ENCODE data around the gene CCDC9.
"Not testable (repeated sequence)": the region's sequence is repeated elsewhere in the genome, so short reads cannot be mapped to it uniquely, and the experiment has no call there.

The CCDC9 gene

DNA sequence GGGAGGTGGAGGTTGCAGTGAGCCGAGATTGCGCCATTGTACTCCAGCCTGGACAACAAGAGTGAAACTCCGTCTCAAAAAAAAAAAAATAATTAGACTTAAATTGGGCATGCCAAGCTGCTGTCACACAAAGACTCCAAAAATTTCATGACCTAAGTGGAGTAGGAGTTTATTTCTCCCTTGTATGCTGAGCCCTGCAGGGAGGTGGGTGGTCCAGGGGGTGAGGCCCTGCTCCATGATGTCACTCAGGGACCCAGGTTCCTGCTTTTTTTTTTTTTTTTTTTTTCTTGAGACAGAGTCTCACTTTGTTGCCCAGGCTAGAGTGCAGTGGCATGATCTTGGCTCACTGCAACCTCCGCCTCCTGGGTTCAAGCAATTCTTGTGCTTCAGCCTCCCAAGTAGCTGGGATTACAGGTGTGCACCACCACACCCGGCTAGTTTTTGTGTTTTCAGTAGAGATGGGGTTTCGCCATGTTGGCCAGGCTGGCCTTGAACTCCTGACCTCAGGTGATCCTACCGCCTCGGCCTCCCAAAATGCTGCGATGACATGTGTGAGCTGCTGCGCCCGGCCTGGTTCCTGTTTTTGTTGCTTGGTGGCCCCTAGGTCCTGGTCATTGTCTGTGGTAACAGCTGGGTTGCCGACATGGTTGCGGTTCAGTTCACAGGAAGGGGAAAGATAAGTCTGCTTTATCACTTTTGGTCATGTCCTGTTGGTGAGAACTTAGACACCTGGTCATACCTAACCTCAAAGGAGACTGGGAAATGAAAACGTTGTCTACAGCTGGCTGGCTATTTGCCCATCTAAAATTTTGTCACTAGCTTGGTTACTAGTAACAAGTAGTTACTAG, 5.8 kb downstream of the CCDC9 start:
- DNase-seq (ENCODE audit: low read depth) = not testable (repeated sequence)

DNA sequence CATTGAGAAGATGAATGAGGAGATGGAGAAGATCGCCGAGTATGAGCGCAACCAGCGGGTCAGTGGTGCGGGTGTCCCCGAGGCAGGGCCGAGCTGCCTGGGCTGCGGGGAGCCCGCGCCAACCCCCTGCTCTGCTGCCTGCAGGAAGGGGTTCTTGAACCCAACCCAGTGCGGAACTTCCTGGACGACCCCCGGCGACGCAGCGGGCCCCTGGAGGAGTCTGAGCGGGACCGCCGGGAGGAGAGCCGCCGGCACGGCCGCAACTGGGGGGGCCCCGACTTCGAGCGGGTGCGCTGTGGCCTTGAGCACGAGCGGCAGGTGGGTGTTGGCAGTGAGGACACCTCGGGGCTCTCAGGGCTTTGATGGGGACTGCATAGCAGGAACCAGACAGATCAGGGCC, 8.3 kb downstream of the CCDC9 start:
- DNase-seq (ENCODE audit: low read depth) = no peak

DNA sequence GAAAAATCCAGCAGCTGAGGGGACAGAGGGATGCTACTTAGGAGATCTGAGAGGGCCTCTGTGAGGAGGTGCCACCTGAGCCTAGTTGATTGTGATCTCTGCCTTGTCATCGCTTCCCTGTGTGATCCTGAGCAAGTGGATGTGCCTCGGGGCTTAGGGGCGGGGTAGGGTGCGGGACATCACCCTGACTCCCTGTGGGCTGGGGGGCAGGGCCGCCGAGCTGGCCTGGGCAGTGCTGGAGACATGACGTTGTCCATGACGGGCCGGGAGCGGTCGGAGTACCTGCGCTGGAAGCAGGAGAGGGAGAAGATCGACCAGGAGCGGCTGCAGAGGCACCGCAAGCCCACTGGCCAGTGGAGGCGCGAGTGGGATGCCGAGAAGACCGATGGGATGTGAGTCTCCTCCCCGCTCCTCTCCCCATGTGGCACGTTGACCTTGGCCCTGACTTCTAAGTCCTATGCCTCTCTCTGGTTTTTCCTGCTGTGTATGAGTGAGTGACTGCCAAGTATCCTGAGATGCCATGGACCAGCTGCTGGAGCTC, 10.1 kb downstream of the CCDC9 start:
- DNase-seq (ENCODE audit: low read depth) = no peak

DNA sequence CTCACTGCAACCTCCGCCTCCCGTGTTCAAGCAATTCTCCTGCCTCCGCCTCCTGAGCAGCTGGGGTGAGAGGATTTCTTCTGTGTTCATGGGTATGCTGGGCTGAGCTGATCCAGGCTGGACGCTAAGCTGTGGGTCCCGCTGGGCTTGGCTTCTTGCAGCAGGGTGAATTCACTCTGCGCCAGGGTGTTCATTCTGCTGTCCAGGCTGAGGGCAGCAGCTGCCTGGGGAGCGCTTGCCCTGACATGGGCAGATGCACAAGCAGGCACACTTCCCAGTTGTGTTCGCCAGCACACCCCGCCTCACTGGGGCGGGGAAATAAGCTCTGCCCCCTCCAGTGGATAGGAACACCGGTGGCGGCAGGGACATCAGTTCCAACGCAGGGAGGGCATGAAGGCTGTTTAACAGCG, 11.0 kb downstream of the CCDC9 start:
- DNase-seq (ENCODE audit: low read depth) = no peak

DNA sequence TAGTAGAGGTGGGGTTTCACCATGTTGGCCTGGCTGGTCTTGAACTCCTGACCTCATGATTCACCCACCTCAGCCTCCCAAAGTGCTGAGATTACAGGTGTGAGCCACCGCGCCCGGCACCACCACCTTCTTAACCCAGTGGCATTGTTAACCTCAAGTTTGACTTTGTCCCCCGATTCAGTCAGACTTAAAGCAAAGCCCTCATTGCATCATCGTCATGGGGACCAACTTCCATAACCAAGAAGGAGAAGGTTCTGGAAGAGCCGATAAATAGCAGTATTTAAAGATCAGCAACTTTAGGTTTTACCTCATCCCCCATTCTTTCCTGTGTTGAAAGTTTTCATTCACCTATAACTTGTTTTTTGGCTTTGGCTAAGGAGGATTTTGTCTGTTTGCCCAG, 11.7 kb downstream of the CCDC9 start:
- no peak for DNase-seq (ENCODE audit: low read depth)

DNA sequence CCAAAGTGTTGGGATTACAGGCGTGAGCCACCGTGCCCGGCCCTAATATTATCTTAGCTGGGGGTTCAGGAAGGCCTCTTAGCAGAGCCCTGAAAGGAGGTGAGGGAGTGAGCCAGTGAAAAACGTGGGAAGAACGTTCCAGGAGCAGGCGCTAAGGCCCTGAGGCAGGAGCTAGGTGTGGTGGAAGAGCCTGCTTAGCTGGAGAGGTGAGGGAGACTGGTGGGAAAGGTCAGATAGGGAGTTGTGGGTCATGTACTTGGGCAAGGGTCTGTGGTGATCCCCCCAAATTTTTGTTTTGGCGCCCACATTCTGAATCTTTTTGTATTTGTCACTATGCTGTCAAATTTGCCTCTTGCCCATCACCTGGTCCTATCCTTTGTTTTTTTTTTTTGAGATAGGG, 13.3 kb downstream of the CCDC9 start:
- no peak for DNase-seq (ENCODE audit: low read depth)

DNA sequence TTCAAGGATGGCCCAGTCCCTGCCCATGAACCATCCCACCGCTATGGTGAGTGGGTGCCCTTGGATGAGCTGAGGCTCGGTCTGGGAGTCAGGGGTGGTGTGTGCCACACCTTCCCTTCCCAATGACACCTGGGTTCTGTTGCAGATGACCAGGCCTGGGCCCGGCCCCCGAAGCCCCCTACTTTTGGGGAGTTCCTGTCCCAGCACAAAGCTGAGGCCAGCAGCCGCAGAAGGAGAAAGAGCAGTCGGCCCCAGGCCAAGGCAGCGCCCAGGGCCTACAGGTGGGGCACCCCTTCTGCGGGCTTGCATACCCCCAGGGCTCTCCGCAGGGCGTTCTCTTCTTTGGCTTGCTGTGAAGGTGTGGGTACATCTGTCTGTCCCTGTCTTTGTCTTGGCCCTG, 14.1 kb downstream of the CCDC9 start:
- DNase-seq (ENCODE audit: low read depth) = no peak

DNA sequence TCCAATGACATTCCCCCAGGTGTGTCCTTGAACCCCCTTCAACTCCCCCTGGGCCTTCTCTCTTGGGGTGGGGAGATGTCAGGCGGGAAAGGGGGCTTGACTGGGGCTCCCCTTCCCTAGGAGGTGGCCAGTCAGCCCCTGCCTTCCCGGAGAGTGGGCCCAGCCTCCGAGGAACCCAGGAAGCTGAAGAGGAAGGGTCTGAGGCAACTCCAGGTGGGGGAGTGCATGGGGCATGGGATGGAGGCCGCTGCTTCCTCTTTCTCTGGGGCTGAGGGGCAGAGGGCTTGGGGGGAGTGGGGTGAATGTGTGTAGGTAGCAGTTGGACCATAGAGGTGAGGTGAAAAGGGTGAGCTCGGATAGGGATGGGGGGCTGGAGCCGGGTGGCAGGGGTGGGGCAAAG, 15.6 kb downstream of the CCDC9 start:
- DNase-seq (ENCODE audit: low read depth) = no peak

DNA sequence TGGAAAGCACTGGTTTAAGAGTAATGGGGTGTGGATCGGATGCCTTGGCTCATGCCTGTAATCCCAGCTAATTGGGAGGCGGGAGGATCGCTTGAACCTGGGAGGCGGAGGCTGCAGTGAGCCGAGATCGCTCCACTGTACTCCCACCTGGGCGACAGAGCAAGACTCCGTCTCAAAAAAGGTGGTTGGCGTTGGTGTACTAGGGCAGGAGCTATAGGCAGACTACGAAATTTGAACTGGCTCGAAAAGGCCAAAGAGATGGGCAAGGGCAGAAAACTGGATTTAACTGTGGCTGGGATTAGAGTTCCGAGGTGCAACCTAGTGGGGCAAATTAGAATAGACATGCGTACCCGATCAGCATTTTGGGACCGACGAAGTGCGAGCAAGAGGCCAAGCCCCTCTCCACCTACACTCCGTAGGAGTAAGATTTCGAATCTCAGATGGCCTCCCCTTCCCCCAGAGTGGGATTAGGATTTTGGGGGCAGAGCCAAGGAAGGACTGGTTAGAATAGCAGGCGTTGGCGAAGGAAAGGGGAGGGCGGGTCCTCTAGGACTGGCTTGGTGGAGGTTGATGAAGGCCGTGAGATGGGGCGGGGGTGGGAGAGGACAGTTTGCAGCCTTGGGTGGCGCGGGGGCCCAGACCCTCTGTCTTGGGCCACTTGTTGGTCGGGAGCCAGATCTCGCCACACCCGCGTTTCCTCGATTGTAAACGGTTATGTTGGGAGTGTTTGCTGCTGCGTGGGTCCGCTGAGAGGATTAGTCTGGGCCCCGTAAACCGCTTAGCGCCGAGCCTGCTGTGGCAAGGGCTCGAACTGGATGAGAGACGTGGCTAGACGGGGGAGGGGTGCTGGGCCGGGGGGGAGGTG, 16.4 kb downstream of the CCDC9 start:
- peak; percentile 36 for DNase-seq (ENCODE audit: low read depth)

DNA sequence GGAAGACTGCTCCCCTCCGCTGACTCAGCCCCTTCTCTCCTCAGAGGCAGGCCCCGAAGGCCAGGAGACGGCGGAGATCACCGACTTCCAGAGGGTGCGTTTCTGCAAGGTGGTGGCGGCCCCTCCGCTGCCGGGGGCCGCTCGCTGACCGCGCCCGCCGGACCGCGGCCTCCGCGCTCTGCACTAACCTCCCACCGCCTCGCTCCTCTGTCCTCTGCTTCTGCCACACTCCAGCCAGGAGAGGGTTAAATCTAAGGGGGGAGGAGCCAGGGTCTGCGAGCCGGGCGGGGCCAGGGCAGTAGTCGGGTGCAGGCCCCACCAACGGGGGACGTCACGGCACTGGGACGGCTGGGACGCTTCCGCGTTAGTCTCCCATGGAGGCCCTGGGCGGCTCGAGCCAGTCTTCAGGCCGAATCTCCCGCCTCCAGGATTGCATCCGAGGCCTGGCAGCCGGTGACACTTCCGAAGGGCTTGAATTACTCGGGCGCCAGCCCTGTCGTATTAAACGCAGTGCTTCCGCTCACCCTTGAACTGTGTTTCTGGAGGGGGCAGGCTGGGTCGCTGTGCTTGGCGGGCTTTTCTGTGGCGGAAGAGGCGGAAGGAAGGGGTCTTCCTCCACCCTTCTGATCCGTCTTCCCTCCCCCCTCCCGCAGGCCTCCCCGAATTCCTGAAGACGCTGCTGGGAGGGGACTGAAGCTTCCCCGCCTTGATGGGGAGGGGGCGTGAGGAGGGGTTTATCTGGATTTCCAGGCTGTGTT, 17.2 kb downstream of the CCDC9 start:
- DNase-seq (ENCODE audit: low read depth) = peak; percentile 63

DNA sequence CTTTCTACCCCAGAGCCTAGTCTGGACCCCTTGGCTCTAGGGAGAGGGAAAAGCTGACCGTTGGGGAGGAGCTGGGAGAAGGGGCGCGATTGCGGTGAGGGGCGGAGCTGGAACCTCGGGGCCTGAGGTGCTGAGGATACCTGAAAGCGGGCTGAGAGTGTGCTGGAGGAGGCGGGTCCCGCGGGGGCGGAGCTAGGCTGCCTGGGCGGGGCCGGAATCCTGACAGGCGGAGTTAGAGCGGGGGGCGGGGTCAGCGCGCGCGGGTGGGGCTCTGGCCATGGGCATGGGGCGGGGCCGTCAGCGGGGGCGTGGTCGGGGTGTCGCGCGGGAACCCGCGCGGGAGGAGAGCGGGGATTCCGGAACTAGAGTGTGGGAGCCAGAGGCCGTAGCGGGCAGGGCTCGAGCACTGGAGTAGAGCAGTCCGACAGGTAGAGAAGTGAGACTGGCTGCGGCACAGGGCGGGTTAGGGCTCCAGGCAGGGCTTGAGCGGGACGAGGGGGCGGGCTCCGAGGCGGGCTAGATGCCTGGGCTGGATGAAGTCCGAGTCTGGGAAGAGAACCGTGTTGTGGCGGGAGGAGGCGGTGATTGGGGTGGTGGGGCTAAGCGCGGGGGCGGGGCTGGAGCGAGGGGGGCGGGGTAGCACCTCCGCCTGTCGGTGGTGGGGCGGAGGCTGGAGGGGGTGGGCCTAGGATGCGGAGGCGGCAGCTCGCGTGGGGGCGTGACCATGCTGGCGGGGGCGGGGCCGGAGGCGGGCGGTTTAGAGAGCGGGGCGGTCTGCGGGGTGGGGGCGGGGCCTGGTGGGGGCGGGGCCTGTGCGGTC, 18.0 kb downstream of the CCDC9 start, which contains the start of gene INAFM1:
INAFM1 (plus strand) TSS at position 815 of the 820 bp plus-strand sequence. CDS start 35 bp downstream, outside the sequence.
- peak; percentile 47 for DNase-seq (ENCODE audit: low read depth)

DNA sequence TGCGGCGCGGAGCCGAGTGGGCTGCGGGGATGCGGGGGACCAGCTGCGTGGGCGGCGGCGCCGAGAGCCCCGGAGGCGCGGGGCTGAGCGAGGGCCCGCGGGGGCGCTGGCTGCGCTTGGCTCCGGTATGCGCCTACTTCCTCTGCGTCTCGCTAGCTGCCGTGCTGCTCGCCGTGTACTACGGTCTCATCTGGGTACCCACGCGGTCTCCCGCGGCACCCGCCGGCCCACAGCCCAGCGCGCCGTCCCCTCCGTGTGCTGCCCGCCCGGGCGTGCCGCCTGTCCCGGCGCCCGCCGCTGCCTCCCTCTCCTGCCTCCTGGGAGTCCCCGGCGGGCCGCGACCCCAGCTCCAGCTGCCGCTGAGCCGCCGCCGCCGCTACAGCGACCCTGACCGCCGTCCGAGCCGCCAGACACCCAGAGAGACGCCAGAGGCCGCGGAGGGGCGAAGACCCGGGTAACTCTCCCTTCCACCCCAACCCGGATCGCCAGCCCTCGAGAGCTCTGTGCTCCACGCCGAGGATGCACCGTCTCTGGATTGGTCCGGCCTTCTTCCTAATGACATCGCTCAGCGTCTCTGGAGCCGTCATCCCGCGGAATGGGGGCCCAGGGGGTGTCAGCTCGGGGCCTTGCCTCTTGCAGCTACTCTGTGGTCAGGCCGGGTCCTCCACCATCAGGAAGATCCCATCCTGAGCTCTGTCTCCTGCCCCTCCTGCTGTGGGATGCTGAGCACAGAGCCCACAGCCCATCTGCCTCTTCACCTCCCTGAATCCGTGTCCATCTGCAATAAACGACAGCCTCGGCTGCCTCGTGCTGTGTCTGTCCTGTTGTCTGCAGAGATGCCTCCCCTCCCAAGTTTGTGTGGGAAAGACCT, 18.8 kb downstream of the CCDC9 start:
- DNase-seq (ENCODE audit: low read depth) = no peak

DNA sequence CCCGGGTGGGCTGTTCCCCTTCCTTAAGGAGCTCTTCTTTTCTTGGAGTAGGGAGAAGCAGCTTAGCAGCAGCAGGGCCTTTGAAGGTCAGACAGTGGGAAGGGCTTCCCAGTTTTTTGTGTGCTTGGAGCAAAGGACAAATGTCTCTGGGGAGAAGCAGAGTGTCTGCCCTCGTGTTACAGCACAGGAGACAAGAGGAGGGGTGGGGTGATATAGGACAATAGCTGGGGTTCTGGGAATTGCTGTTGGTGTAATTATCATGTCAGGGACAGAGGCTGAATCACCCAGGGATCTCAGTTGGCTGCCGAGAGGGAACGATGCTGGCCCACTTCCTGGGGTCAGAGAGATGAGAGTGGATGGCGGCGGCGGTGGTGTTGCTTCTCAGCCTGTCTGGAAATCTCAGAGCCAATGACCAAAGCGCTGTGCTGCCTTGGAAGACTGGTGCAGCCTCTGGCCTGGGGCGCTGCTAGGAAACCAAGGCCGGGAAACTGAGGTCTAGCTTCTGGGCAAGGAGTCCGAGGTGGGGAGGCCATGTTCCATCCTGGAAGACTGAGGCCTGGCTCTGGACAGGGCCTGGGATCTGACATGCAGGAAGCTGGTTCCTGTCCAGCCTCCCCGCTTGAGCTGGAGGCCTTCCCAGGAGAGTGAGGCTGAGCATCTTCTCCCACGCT, 19.6 kb downstream of the CCDC9 start:
- no peak for DNase-seq (ENCODE audit: low read depth)

DNA sequence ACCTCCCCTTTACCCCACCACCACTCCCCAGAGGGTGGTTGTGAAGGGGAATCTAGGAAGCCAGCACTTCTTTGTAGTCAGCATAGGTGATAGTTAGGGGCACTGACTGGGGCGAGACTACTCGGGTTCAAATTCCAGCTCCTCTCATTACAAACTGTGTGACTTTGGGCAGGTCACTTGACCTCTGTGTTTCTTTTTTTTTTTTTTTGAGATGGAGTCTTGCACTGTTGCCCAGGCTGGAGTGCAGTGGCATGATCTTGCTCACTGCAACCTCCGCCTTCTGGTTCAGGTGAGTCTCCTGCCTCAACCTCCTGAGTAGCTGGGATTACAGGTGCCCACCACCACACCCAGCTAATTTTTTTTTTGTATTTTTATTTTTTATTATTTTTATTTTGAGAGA, 20.2 kb downstream of the CCDC9 start:
- not testable (repeated sequence) for DNase-seq (ENCODE audit: low read depth)

DNA sequence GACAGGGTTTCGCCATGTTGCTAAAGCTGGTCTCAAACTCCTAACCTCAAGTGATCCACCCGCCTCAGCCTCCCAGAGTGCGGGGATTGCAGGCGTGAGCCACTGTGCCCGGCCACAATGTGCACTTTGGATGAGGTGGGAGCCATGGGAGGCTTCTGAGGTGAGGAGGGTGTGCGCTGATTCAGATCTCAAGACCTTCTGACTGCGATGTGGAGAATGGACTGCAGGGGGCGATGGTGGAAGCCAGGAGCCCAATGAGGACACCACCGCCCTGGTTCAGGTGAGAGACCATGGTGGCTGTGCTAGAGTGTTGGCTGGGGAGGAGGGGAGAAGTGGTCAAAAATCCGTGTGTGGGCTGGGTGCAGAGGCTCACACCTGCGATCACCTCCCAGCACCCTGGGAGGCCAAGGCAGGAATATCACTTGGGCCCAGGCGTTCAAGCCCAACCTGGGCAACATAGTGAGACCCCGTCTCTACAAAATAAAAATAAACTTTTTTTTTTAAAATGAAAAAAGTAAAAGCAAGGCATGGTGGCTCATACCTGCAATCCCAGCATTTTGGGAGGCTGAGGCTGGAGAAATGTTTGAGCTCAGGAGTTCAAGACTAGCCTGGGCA, 24.0 kb downstream of the CCDC9 start:
- no peak for DNase-seq (ENCODE audit: low read depth)

DNA sequence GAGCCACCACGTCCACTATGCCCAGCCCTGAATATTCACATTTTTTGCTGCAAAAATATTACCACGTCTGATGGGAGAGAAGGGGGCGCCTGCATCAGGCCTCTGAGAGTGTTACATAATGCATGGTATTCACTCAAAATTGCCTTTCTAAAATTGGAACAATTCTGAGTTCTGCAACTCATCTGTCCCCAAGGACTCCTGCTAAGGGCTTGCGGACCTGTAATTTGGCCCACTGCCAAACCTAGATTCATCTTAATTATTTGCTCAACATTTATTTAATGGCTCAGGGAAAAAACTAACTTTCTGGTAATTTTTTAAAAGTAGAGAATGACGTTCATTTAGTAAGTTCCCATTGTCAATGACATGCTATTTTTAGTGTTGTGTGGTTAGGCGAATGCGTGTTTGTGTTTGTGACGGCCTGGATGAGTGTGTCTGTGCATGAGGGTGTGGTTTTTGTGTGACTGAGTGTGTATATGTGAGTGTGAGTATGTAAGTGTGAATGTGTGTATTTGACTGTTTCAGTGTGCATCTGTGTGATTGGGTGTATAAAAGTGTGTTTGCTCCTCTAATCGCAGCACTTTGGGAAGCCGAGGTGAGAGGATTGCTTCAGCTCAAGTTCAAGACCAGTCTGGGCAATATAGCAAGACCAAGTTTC, 27.2 kb downstream of the CCDC9 start:
- DNase-seq (ENCODE audit: low read depth) = no peak

DNA sequence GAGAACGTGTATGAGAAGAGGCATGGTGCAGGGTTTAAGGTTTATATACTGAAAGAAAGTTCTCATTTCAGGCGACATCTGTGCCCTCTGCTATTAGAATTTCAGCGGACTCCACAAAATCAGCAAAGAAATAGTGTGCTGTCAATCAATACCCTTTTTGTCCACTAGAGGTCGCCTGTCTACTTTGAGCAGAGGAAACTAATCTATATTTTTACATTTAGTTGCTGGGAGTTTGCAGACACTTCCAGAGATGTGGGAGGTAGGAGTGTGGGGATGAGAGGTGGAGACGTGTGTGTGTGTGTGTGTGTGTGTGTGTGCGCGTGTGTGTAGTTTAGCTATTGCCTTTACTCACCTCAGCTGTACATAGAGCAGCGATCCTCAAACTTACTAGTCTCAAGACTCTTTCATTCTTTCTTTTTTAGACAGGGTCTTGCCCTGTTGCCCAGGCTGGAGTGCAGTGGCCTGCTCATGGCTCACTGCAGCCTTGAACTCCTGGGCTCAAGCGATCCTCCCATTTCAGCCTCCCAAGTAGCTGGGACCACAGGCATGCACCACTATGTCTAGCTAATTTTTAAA, 28.1 kb downstream of the CCDC9 start:
- no peak for DNase-seq (ENCODE audit: low read depth)

DNA sequence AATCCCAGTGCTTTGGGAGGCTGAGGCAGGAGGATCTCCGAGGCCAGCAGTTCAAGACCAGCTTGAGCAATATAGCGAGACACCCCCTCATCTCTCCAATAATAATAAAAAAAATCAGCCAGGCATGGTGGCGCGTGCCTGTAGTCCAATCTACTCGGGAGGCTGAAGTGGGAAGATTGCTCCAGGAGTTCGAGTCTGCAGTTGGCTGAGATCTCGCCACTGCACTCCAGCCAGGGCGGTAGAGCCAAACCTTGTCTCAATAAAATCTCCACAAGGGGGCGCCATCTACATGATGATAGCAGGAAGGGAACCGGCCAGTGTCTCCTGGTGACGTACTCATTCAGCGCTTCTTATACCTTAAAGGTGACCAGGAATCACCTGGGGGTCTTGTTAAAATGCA, 39.7 kb downstream of the CCDC9 start:
- DNase-seq (ENCODE audit: low read depth) = no peak
